ENCODE data around the gene GIMAP7.

- no peak for TF ChIP-seq CTCF (conservative IDR thresholded peaks at IDR 0.05; ENCODE audit: low read depth, low read length)
- no peak for TF ChIP-seq EZH2 (IDR thresholded peaks at IDR 0.05; ENCODE audit: borderline replicate concordance, low read depth, low read length, poor library complexity, severe bottlenecking)
Observed at GRCh38 chr7:150466477-150466876, 48.2 kb upstream of the GIMAP7 start.
